ENCODE data around the gene ASB3.

GRCh38 chr2:53725662-53726061 lies 61.1 kb downstream of the ASB3 start:
- no peak for TF ChIP-seq EZH2 (IDR thresholded peaks at IDR 0.05; ENCODE audit: borderline replicate concordance, low read length)
- TF ChIP-seq CTCF (IDR thresholded peaks at IDR 0.05; ENCODE audit: low read length): no peak
